H9 (cell line): Measurements from ENCODE around the gene AGO3. TPM values are rescaled to one million over a fixed set of nuclear protein-coding genes. Genes with fewer than 3 reads are reported as not detected.

Source experiments
- DNase-seq: peaks from one replicate; pipeline ENCODE4 v3.0.0-alpha.2; 2017
- H2AFZ ChIP-seq: one replicate; pipeline ENCODE4 v1.6.1; 2013; ENCODE audit warnings: mild to moderate bottlenecking, low read length, control low read depth, moderate library complexity
- H2AK5ac ChIP-seq: 2 replicates; pipeline ENCODE4 v1.6.1; 2013; ENCODE audit warnings: low read length, control low read depth, mixed read lengths; ENCODE audit not compliant: insufficient read length
- H2BK120ac ChIP-seq: one replicate; pipeline ENCODE4 v1.6.1; 2013; ENCODE audit warnings: low read depth, mild to moderate bottlenecking, low read length, control low read depth, inconsistent platforms; ENCODE audit not compliant: poor library complexity, severe bottlenecking
- H2BK12ac ChIP-seq: 2 replicates; pipeline ENCODE4 v1.6.1; 2013; ENCODE audit warnings: low read length, control low read depth, mixed read lengths, low read depth; ENCODE audit not compliant: insufficient read length
- H2BK15ac ChIP-seq: 2 replicates; pipeline ENCODE4 v1.6.1; 2013; ENCODE audit warnings: low read depth, low read length, control low read depth
- H2BK20ac ChIP-seq: one replicate; pipeline ENCODE4 v1.6.1; 2013; ENCODE audit warnings: low read depth, mild to moderate bottlenecking, low read length, control low read depth, inconsistent platforms; ENCODE audit not compliant: poor library complexity, severe bottlenecking
- H2BK5ac ChIP-seq: 2 replicates; pipeline ENCODE4 v1.6.1; 2013; ENCODE audit warnings: low read length, control low read depth, mixed read lengths; ENCODE audit not compliant: insufficient read length
- H3K14ac ChIP-seq: 2 replicates; pipeline ENCODE4 v1.6.1; 2013; ENCODE audit warnings: low read length, control low read depth; ENCODE audit not compliant: insufficient read depth
- H3K18ac ChIP-seq: 2 replicates; pipeline ENCODE4 v1.6.1; 2013; ENCODE audit warnings: low read depth, mild to moderate bottlenecking, mixed read lengths, low read length, control low read depth; ENCODE audit not compliant: insufficient read length
- H3K23ac ChIP-seq: 2 replicates; pipeline ENCODE4 v1.6.1; 2013; ENCODE audit warnings: low read length, control low read depth, mixed read lengths, low read depth; ENCODE audit not compliant: insufficient read length
- H3K23me2 ChIP-seq: 2 replicates; pipeline ENCODE4 v1.6.1; 2013; ENCODE audit warnings: low read depth, mild to moderate bottlenecking, mixed read lengths, low read length, control low read depth; ENCODE audit not compliant: insufficient read length, poor library complexity, severe bottlenecking
- H3K27ac ChIP-seq: 2 replicates; pipeline ENCODE4 v1.5.1; 2013; ENCODE audit warnings: low read length, control low read depth, mixed read lengths, low read depth; ENCODE audit not compliant: insufficient read length
- H3K27me3 ChIP-seq: 2 replicates; pipeline ENCODE4 v1.6.1; 2013; ENCODE audit warnings: low read length, control low read depth, inconsistent platforms; ENCODE audit not compliant: insufficient read depth
- H3K4ac ChIP-seq: 2 replicates; pipeline ENCODE4 v1.6.1; 2013; ENCODE audit warnings: low read depth, mild to moderate bottlenecking, control low read depth, inconsistent platforms, low read length, moderate library complexity
- H3K4me1 ChIP-seq: 2 replicates; pipeline ENCODE4 v1.6.1; 2013; ENCODE audit warnings: low read length, control low read depth, inconsistent platforms; ENCODE audit not compliant: insufficient read depth
- H3K4me2 ChIP-seq: 2 replicates; pipeline ENCODE4 v1.6.1; 2013; ENCODE audit warnings: low read length, control low read depth, mixed read lengths; ENCODE audit not compliant: insufficient read length, insufficient read depth
- H3K56ac ChIP-seq: 2 replicates; pipeline ENCODE4 v1.6.1; 2013; ENCODE audit warnings: low read depth, mild to moderate bottlenecking, mixed read lengths, low read length, control low read depth; ENCODE audit not compliant: insufficient read length
- H3K79me1 ChIP-seq: 2 replicates; pipeline ENCODE4 v1.6.1; 2013; ENCODE audit warnings: low read depth, mild to moderate bottlenecking, moderate library complexity, low read length, control low read depth, inconsistent platforms; ENCODE audit not compliant: insufficient read depth, poor library complexity, severe bottlenecking
- H3K79me2 ChIP-seq: 2 replicates; pipeline ENCODE4 v1.6.1; 2013; ENCODE audit warnings: low read length, control low read depth, inconsistent platforms; ENCODE audit not compliant: insufficient read depth
- H3K9ac ChIP-seq: 2 replicates; pipeline ENCODE4 v1.6.1; 2013; ENCODE audit warnings: low read length, control low read depth, mixed read lengths; ENCODE audit not compliant: insufficient read length; ENCODE audit errors: extremely low read depth
- H3K9me3 ChIP-seq: one replicate; pipeline ENCODE4 v1.6.1; 2013; ENCODE audit warnings: low read depth, low read length, inconsistent platforms; ENCODE audit not compliant: control insufficient read depth
- H3T11ph ChIP-seq: one replicate; pipeline ENCODE4 v1.6.1; 2013; ENCODE audit warnings: mild to moderate bottlenecking, low read length, control low read depth, inconsistent platforms
- H4K20me1 ChIP-seq: one replicate; pipeline ENCODE4 v1.6.1; 2013; ENCODE audit not compliant: control insufficient read depth, insufficient read length, insufficient read depth
- H4K5ac ChIP-seq: 2 replicates; pipeline ENCODE4 v1.6.1; 2013; ENCODE audit warnings: low read depth, mild to moderate bottlenecking, mixed read lengths, low read length, control low read depth; ENCODE audit not compliant: insufficient read length
- H4K8ac ChIP-seq: replicated peaks from 2 replicates; pipeline ENCODE4 v1.6.1; 2013; ENCODE audit warnings: low read length, control low read depth, mixed read lengths, low read depth; ENCODE audit not compliant: insufficient read length
- H4K91ac ChIP-seq: 2 replicates; pipeline ENCODE4 v1.6.1; 2013; ENCODE audit warnings: low read depth, mild to moderate bottlenecking, moderate library complexity, mixed read lengths, low read length, control low read depth; ENCODE audit not compliant: insufficient read length
- H3K27ac Mint-ChIP-seq, 3 experiments: 2 replicates in 2 of 3; 3 replicates in 1 of 3; pipeline ENCODE4 v1.8.0; 2020 to 2021; ENCODE audit warnings: mixed read lengths in 3 of 3, mild to moderate bottlenecking in 1 of 3, moderate library complexity in 1 of 3
- H3K27me3 Mint-ChIP-seq: 2 replicates; pipeline ENCODE4 v1.8.0; 2021; ENCODE audit warnings: low read depth, mild to moderate bottlenecking, moderate library complexity, mixed read lengths
- H3K36me3 Mint-ChIP-seq, 3 experiments: 2 replicates in 2 of 3; 3 replicates in 1 of 3; pipeline ENCODE4 v1.8.0; 2020 to 2021; ENCODE audit warnings: low read depth in 3 of 3, mixed read lengths in 3 of 3; ENCODE audit not compliant: insufficient read depth in 1 of 3
- H3K4me1 Mint-ChIP-seq, 2 experiments: 2 replicates each; pipeline ENCODE4 v1.8.0; 2020; ENCODE audit warnings: mixed read lengths in 2 of 2
- H3K4me3 Mint-ChIP-seq, 2 experiments: 2 replicates in 1 of 2; 3 replicates in 1 of 2; pipeline ENCODE4 v1.8.0; 2020 to 2021; ENCODE audit warnings: mild to moderate bottlenecking in 2 of 2, mixed read lengths in 2 of 2, moderate library complexity in 1 of 2
- H3K9me3 Mint-ChIP-seq, 2 experiments: 2 replicates in 1 of 2; 3 replicates in 1 of 2; pipeline ENCODE4 v1.8.0; 2020; ENCODE audit warnings: mild to moderate bottlenecking in 2 of 2, mixed read lengths in 2 of 2, moderate library complexity in 1 of 2
- CTCF ChIP-seq: fragments of 200-600 bp; sonication (generic); conservative IDR thresholded peaks from 3 replicates; pipeline ENCODE4 v1.8.0; 2021; ENCODE audit warnings: antibody characterized with exemption, mild to moderate bottlenecking
- WGBS: extraction: QIAGEN DNeasy Blood & Tissue Kit; methylation state at CpG from one replicate; pipeline ENCODE4 v1.1.7; 2013; ENCODE audit warnings: missing lambda C conversion rate, low lambda C conversion rate, mixed read lengths; ENCODE audit not compliant: insufficient read length; ENCODE audit errors: extremely low coverage; 5-methylcytosine and 5-hydroxymethylcytosine counted together
- total RNA-seq: library from RNA; stranded (reverse); gene quantifications from 2 replicates; pipeline ENCODE4 v1.2.1, GENCODE V29; 2021

Gene AGO3
- total RNA-seq, 1 experiment from 2014 or later, result 27.0 TPM

GRCh38 chr1:35958558-35958957 lies 27.7 kb downstream of the AGO3 start:
- Histone ChIP-seq H3K56ac (no peak overlapping the region), H3K23me2 (no peaks in the 10 kb centered on the region), H2AK5ac (no peak overlapping the region), H2BK5ac (no peak overlapping the region), H3K4ac (no peak overlapping the region), H3K27me3 (no peaks in the 10 kb centered on the region), H3K14ac (no peak overlapping the region), H3K27ac (no peak overlapping the region), H3K4me2 (no peak overlapping the region), H2BK12ac (no peak overlapping the region), H3K79me2 (0 out of 2 replicates have a peak, but pooled peaks cover 1% of the 10 kb centered on the region), H3K18ac (no peak overlapping the region), H3K79me1 (no peaks in the 10 kb centered on the region), H3K4me1 (no peaks in the 10 kb centered on the region), H3K23ac (no peak overlapping the region), H3K9me3 (no peaks in the 10 kb centered on the region), H2BK20ac (no peak overlapping the region), H3T11ph (no peak overlapping the region), H2BK120ac (no peak overlapping the region), H4K91ac (no peak overlapping the region), H4K5ac (no peak overlapping the region), H3K9ac (no peak overlapping the region), H4K8ac (no peak overlapping the region), H2AFZ (no peak overlapping the region), H4K20me1 (no peaks in the 10 kb centered on the region), H2BK15ac (no peak overlapping the region)
- Mint-ChIP-seq H3K27me3 (no peaks in the 10 kb centered on the region), H3K4me1 (no peaks in the 10 kb centered on the region), H3K4me3 (no peak overlapping the region), H3K9me3 (no peaks in the 10 kb centered on the region), H3K27ac (peak overlapping the region in 2 of 3 experiments; percentile 24 to 48; a peak in 1 of 7 replicates), H3K36me3 (peaks cover 0 to 3% (median under 1%) of the 10 kb centered on the region in 3 experiments; a peak in 2 of 7 replicates)
- no peak for DNase-seq
- no peak for TF ChIP-seq CTCF
- WGBS, result no CpG with 5 or more reads among the region's 1 CpG
